Gastroesophageal sphincter (tissue), 4 donors: ENCODE results near the gene PKN1. TPM values are rescaled to one million over a fixed set of nuclear protein-coding genes. Genes with fewer than 3 reads are reported as not detected.
"Not testable (repeated sequence)": the region's sequence is repeated elsewhere in the genome, so short reads cannot be mapped to it uniquely, and the experiment has no call there.

Experiments
- ATAC-seq: fragments of 150-250 bp; one replicate; pipeline ENCODE4 v1.9.1; 2016; ENCODE audit warnings: mild to moderate bottlenecking, moderate library complexity
- H3K27ac ChIP-seq, 4 donors: fragments of 200-600 bp; sonication (generic) in 3 of 4; 1 replicate in 3 of 4; 2 replicates in 1 of 4; pipeline ENCODE4 v1.5.1; 2016 to 2019
- H3K27me3 ChIP-seq: fragments of 200-600 bp; sonication (generic); one replicate; pipeline ENCODE4 v1.5.1; 2019
- H3K36me3 ChIP-seq, 2 donors: fragments of 200-600 bp; sonication (generic); one replicate each; pipeline ENCODE4 v1.5.1; 2019; ENCODE audit warnings: control low read depth in 1 of 2
- H3K4me1 ChIP-seq, 3 donors: fragments of 200-600 bp; sonication (generic); 1 replicate in 2 of 3; 2 replicates in 1 of 3; pipeline ENCODE4 v1.5.1; 2016 to 2019; ENCODE audit warnings: control low read depth in 2 of 3
- H3K4me3 ChIP-seq, 2 donors: fragments of 200-600 bp; sonication (generic); one replicate each; pipeline ENCODE4 v1.5.1; 2019; ENCODE audit warnings: mild to moderate bottlenecking in 1 of 2, moderate library complexity in 1 of 2
- H3K9me3 ChIP-seq, 3 donors: fragments of 200-600 bp; sonication (generic); one replicate each; pipeline ENCODE4 v1.5.1; 2017 to 2019; ENCODE audit warnings: control low read depth in 2 of 3
- CTCF ChIP-seq, 4 experiments: fragments of 200-600 bp in 2 of 4; fragments of 450-650 bp in 2 of 4; sonication (generic) in 1 of 4; IDR thresholded peaks; one replicate each; pipeline ENCODE4 v1.5.1; 2017 to 2019; ENCODE audit warnings: antibody characterized with exemption in 4 of 4, mild to moderate bottlenecking in 2 of 4, moderate library complexity in 2 of 4
- EP300 ChIP-seq: sonication (generic); formaldehyde crosslinking; IDR thresholded peaks from one replicate; pipeline ENCODE4 v1.6.1; 2017; ENCODE audit warnings: antibody characterized with exemption, mild to moderate bottlenecking
- POLR2A ChIP-seq, 2 donors: fragments of 450-650 bp; IDR thresholded peaks; one replicate each; pipeline ENCODE4 v1.6.1; 2017; ENCODE audit warnings: antibody characterized with exemption in 2 of 2, mild to moderate bottlenecking in 2 of 2, moderate library complexity in 1 of 2
- POLR2AphosphoS5 ChIP-seq: sonication (generic); formaldehyde crosslinking; IDR thresholded peaks from one replicate; pipeline ENCODE4 v1.6.1; 2017; ENCODE audit warnings: antibody characterized with exemption
- WGBS, 2 donors: methylation state at CpG; one replicate each; pipeline ENCODE4 v1.1.5; 2018; ENCODE audit warnings: low coverage in 1 of 2; 5-methylcytosine and 5-hydroxymethylcytosine counted together
- total RNA-seq, 4 donors: library from RNA; depleted of rRNA; stranded (reverse); fragments of >200 nt; gene quantifications; one replicate each; pipeline ENCODE4 v1.1.0, GENCODE V29; 2016

Gene PKN1
- total RNA-seq, 4 donors from 2014 or later, result 98.2 to 286 (median 139) TPM

- peaks cover 0 to 55% (median 15%) of the 10 kb centered on the region in 3 donors for H3K4me1 ChIP-seq
Measured at GRCh38 chr19:14496834-14497227, 63.7 kb downstream of the PKN1 start.

DNA sequence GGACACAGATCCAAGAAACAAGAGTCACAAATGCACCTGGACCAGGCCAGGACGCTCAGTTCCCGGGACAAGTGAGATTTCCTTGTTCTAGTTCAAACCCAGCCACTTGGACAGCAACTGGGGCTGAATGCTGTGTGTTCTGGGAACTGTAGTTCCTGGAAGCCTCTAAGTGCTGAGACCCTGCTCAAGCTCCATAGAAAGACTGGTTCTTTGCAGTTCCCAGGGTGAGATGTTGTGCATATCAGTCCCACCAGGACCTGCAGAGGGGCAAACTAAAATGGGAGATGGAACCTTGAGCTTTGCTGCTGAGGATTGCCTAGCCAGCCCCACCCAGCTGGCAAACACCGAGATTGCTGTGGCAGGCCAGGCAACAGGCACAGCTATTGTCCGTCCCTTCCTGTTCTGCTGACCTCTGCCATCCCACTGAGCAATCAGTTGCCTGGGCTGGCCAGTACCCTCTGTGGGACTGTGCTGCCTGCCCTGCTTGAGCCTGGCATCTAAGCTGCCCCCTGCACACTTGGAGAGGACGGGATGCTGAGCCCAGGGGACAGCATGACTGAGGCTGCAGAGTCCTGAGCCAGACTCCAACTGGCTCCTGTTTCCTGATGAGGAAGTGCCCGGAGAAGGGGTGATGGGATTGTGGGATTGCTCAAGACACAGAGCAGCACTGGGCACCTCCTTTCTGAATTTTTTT, 64.3 kb downstream of the PKN1 start:
- peaks cover 0 to 55% (median 15%) of the 10 kb centered on the region in 3 donors for H3K4me1 ChIP-seq
- H3K27ac ChIP-seq, result peak overlapping the region in 3 of 4 donors; percentile 84 to 88 (median 87)
- no peaks in the 10 kb centered on the region for H3K27me3 ChIP-seq
- no peak for TF ChIP-seq EP300
- 30 to 58% methylated on average over 2 of the region's 6 CpGs for WGBS, 2 donors
- peaks cover 0 to 3% of the 10 kb centered on the region in 2 donors for H3K36me3 ChIP-seq
- ATAC-seq, result no peak
- H3K4me3 ChIP-seq, result no peak overlapping the region
- no peaks in the 10 kb centered on the region for H3K9me3 ChIP-seq

More at GRCh38 chr19:14496834-14497227, 63.7 kb downstream of the PKN1 start:
- TF ChIP-seq POLR2AphosphoS5 (no peak), POLR2A (IDR thresholded peaks at IDR 0.05) (no peak), CTCF (IDR thresholded peaks at IDR 0.05) (no peak), EP300 (no peak)
- 19 to 34% methylated on average over 4 to 7 of the region's 7 CpGs for WGBS, 2 donors
- no peaks in the 10 kb centered on the region for H3K9me3 ChIP-seq
- H3K36me3 ChIP-seq, result peaks cover 0 to 8% of the 10 kb centered on the region in 2 donors
- H3K27me3 ChIP-seq, result no peaks in the 10 kb centered on the region
- peak overlapping the region in 1 of 2 donors; percentile 96 for H3K4me3 ChIP-seq
- peak overlapping the region in 3 of 4 donors; percentile 84 to 88 (median 87) for H3K27ac ChIP-seq
- no peak for ATAC-seq

- TF ChIP-seq POLR2A (IDR thresholded peaks at IDR 0.05) (no peak), CTCF (IDR thresholded peaks at IDR 0.05) (no peak), EP300 (no peak), POLR2AphosphoS5 (no peak)
Measured at GRCh38 chr19:14502334-14503092, 69.4 kb downstream of the PKN1 start.

GRCh38 chr19:14503285-14503684, 70.2 kb downstream of the PKN1 start:
- 56% methylated on average over 1 of the region's 1 CpG; no CpG with 5 or more reads in 1 of the 2 donors for WGBS, 2 donors
- no peak for ATAC-seq
- no peaks in the 10 kb centered on the region for H3K27me3 ChIP-seq
- TF ChIP-seq EP300 (no peak), CTCF (IDR thresholded peaks at IDR 0.05) (no peak), POLR2AphosphoS5 (no peak), POLR2A (IDR thresholded peaks at IDR 0.05) (no peak)
- no peak overlapping the region for H3K4me3 ChIP-seq
- no peaks in the 10 kb centered on the region for H3K9me3 ChIP-seq
- H3K4me1 ChIP-seq, result peaks cover 0 to 2% (median 0%) of the 10 kb centered on the region in 3 donors
- H3K27ac ChIP-seq, result no peak overlapping the region
- no peaks in the 10 kb centered on the region for H3K36me3 ChIP-seq

More at GRCh38 chr19:14502334-14503092, 69.4 kb downstream of the PKN1 start:
- H3K4me3 ChIP-seq, result no peak overlapping the region
- ATAC-seq, result no peak
- H3K27me3 ChIP-seq, result no peaks in the 10 kb centered on the region
- 82 to 93% methylated on average over 6 to 7 of the region's 11 CpGs for WGBS, 2 donors
- no peaks in the 10 kb centered on the region for H3K36me3 ChIP-seq
- H3K4me1 ChIP-seq, result peaks cover 0 to 9% (median 0%) of the 10 kb centered on the region in 3 donors
- H3K27ac ChIP-seq, result no peak overlapping the region
- no peaks in the 10 kb centered on the region for H3K9me3 ChIP-seq

GRCh38 chr19:14504575-14504974, 71.5 kb downstream of the PKN1 start:
- WGBS, 2 donors, result 92 to 97% methylated on average over 2 to 6 of the region's 8 CpGs
- not testable (repeated sequence) for H3K4me3 ChIP-seq, H3K36me3 ChIP-seq, H3K27ac ChIP-seq, ATAC-seq, H3K4me1 ChIP-seq, H3K27me3 ChIP-seq, H3K9me3 ChIP-seq
